ENCODE measurements around the gene EXD2.

- TF ChIP-seq POLR2AphosphoS5 (IDR thresholded peaks at IDR 0.05): no peak
- no peak for TF ChIP-seq CTCF (IDR thresholded peaks at IDR 0.05 in 8 of 11, conservative IDR thresholded peaks at IDR 0.05 in 3 of 11)
- no peak for TF ChIP-seq POLR2A (IDR thresholded peaks at IDR 0.05)
Measured at GRCh38 chr14:69199786-69200185, 8.5 kb downstream of the EXD2 start.
